Natural killer cell (primary cell): Measurements from ENCODE around the gene TMEM87B. TPM values are rescaled to one million over a fixed set of nuclear protein-coding genes. Genes with fewer than 3 reads are reported as not detected.

Source experiments
- ATAC-seq, 3 donors: fragments of 150-1000 bp in 2 of 3; fragments of 200-7000 bp in 1 of 3; cut with Tn5 transposase; 1 replicate in 1 of 3; 2 replicates in 2 of 3; pipeline ENCODE4 v1.10.0; 2021; ENCODE audit warnings: mild to moderate bottlenecking in 2 of 3, moderate library complexity in 2 of 3
- DNase-seq, 2 donors: peaks; one replicate each; pipeline versions ENCODE4 v3.0.0 to v3.0.0-alpha.2; 2013 to 2021; ENCODE audit warnings: mixed read lengths in 1 of 2
- H3K27ac ChIP-seq: one replicate; pipeline ENCODE4 v1.5.1; 2013; ENCODE audit warnings: mild to moderate bottlenecking, low read length
- H3K27me3 ChIP-seq: one replicate; pipeline ENCODE4 v1.6.1; 2013; ENCODE audit warnings: low read length; ENCODE audit not compliant: control insufficient read depth, insufficient read depth
- H3K36me3 ChIP-seq: one replicate; pipeline ENCODE4 v1.6.1; 2013; ENCODE audit warnings: low read length; ENCODE audit not compliant: control insufficient read depth, insufficient read depth
- H3K4me1 ChIP-seq: one replicate; pipeline ENCODE4 v1.6.1; 2013; ENCODE audit warnings: low read length; ENCODE audit not compliant: control insufficient read depth, insufficient read depth
- H3K4me3 ChIP-seq: one replicate; pipeline ENCODE4 v1.5.1; 2013; ENCODE audit warnings: low read length
- H3K9me3 ChIP-seq: one replicate; pipeline ENCODE4 v1.6.1; 2013; ENCODE audit warnings: low read length; ENCODE audit not compliant: control insufficient read depth, insufficient read depth
- H3K27ac Mint-ChIP-seq, 2 donors: one replicate each; pipeline ENCODE4 v1.8.0; 2022; ENCODE audit warnings: mild to moderate bottlenecking in 2 of 2, mixed read lengths in 2 of 2, moderate library complexity in 1 of 2
- H3K27me3 Mint-ChIP-seq, 2 donors: one replicate each; pipeline ENCODE4 v1.8.0; 2022; ENCODE audit warnings: low read depth in 2 of 2, mixed read lengths in 2 of 2
- H3K36me3 Mint-ChIP-seq: one replicate; pipeline ENCODE4 v1.8.0; 2022; ENCODE audit warnings: mixed read lengths
- H3K4me1 Mint-ChIP-seq, 2 donors: one replicate each; pipeline ENCODE4 v1.8.0; 2022; ENCODE audit warnings: mixed read lengths in 2 of 2
- H3K4me3 Mint-ChIP-seq: one replicate; pipeline ENCODE4 v1.8.0; 2022; ENCODE audit warnings: mild to moderate bottlenecking, moderate library complexity, mixed read lengths
- H3K9me3 Mint-ChIP-seq, 2 donors: one replicate each; pipeline ENCODE4 v1.8.0; 2022; ENCODE audit warnings: mixed read lengths in 2 of 2
- WGBS: methylation state at CpG from one replicate; pipeline ENCODE4 v1.1.7; 2013; ENCODE audit warnings: missing lambda C conversion rate; ENCODE audit not compliant: insufficient coverage; 5-methylcytosine and 5-hydroxymethylcytosine counted together
- intact Hi-C: fragments of 100-400 bp; cut with micrococcal nuclease; formaldehyde crosslinking; loops from one replicate; pipeline ENCODE4 v1.14.2; 2022
- total RNA-seq, 4 donors: library from RNA; stranded (reverse); fragments of 120-200 nt in 1 of 4; gene quantifications; one replicate each; pipeline versions ENCODE4 v1.2.3 to v1.2.4, GENCODE V29; 2013 to 2022
- TF ChIP-seq, protein P1 (sequence below): fragments of 200-600 bp; IDR thresholded peaks from one replicate; pipeline ENCODE4 v1.8.0; 2022; ENCODE audit warnings: antibody characterized with exemption

The TMEM87B gene
- total RNA-seq, 3 donors from 2014 or later (not counting 1 experiment from before 2014, with no cell fraction given): 9.6 to 15.7 (median 13.6) TPM

DNA sequence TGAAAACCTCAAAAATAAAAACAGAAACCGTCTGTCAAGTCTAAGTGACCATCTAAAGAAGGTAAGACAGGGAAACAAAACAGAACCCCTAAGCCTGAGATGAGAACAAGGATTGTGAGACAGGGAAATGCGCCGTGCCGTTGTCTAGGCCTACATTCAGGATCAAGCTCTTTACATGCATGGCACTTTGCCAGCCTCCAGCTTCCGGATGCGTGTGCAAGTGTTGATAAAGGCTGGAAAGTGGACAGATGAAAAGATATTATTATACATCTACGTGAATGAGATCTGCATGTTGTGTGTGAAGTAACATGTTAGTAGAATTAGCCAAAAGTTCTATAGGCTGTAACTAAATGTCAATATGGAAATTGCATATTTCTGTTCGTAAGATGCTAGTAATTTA is 28.6 kb upstream of the TMEM87B start:
- Histone ChIP-seq H3K4me3 (no peak overlapping the region), H3K4me1 (no peaks in the 10 kb centered on the region), H3K9me3 (no peaks in the 10 kb centered on the region), H3K36me3 (no peaks in the 10 kb centered on the region), H3K27me3 (no peaks in the 10 kb centered on the region), H3K27ac (no peak overlapping the region)
- TF ChIP-seq, protein P1, sequence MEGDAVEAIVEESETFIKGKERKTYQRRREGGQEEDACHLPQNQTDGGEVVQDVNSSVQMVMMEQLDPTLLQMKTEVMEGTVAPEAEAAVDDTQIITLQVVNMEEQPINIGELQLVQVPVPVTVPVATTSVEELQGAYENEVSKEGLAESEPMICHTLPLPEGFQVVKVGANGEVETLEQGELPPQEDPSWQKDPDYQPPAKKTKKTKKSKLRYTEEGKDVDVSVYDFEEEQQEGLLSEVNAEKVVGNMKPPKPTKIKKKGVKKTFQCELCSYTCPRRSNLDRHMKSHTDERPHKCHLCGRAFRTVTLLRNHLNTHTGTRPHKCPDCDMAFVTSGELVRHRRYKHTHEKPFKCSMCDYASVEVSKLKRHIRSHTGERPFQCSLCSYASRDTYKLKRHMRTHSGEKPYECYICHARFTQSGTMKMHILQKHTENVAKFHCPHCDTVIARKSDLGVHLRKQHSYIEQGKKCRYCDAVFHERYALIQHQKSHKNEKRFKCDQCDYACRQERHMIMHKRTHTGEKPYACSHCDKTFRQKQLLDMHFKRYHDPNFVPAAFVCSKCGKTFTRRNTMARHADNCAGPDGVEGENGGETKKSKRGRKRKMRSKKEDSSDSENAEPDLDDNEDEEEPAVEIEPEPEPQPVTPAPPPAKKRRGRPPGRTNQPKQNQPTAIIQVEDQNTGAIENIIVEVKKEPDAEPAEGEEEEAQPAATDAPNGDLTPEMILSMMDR: no peak
- ATAC-seq (no peak), DNase-seq (no peak)
- H3K36me3 Mint-ChIP-seq: no peaks in the 10 kb centered on the region
- peaks cover under 1 to 4% of the 10 kb centered on the region in 2 donors for H3K27me3 Mint-ChIP-seq
- H3K9me3 Mint-ChIP-seq: no peaks in the 10 kb centered on the region
- H3K4me1 Mint-ChIP-seq: peaks cover 0 to 8% of the 10 kb centered on the region in 2 donors
- intact Hi-C loops: no loop called here
- H3K27ac Mint-ChIP-seq: no peak overlapping the region
- WGBS: 87% methylated on average over 8 of the region's 8 CpGs
- H3K4me3 Mint-ChIP-seq: no peak overlapping the region

DNA sequence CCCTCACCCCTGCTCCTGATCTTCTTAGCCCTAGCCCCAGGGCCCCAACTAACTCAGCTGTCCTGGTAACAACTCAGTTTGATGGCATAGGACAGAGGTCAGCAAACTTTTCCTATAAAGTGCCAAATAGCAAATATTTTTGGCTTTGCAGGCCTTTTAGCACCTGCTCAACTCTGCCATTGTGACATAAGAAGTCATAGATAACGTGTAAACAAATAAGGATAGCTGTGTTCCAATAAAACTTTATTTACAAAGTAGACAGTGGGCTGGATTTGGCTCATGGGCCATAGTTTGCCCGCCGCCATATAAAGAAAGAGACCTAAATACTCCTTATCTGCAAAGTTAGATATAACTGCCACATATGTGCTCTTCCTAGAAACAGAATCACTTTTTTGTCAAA is 27.3 kb upstream of the TMEM87B start:
- WGBS: 97% methylated on average over 3 of the region's 3 CpGs
- Mint-ChIP-seq H3K27me3 (peaks cover 9% of the 10 kb centered on the region in 2 donors), H3K9me3 (no peaks in the 10 kb centered on the region), H3K36me3 (no peaks in the 10 kb centered on the region), H3K4me1 (peaks cover 6 to 13% of the 10 kb centered on the region in 2 donors), H3K27ac (no peak overlapping the region), H3K4me3 (no peak overlapping the region)
- Histone ChIP-seq H3K9me3 (no peaks in the 10 kb centered on the region), H3K36me3 (no peaks in the 10 kb centered on the region), H3K27ac (no peak overlapping the region), H3K4me1 (peaks cover under 1% of the 10 kb centered on the region), H3K4me3 (no peak overlapping the region), H3K27me3 (no peaks in the 10 kb centered on the region)
- TF ChIP-seq, protein P1: no peak
- DNase-seq: no peak
- intact Hi-C loops: no loop called here
- no peak for ATAC-seq

DNA sequence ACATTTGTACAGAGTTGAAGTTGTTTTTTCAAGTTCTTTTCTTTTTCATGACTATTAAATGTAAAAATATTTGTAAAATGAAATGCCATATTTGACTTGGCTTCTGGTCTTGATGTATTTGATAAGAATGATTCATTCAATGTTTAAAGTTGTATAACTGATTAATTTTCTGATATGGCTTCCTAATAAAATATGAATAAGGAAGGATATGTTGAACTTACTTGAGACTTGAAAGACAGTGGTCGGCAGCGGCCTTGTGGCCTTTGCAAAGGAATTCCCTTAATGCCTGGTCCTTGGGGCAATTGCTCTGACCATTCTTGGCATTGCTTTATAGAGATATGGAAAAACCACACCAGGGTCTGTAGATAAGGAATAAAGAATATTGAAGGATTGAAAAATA is 25.9 kb upstream of the TMEM87B start:
- Histone ChIP-seq H3K4me3 (no peak overlapping the region), H3K4me1 (peaks cover 3% of the 10 kb centered on the region), H3K36me3 (no peaks in the 10 kb centered on the region), H3K27me3 (no peaks in the 10 kb centered on the region), H3K27ac (no peak overlapping the region), H3K9me3 (no peaks in the 10 kb centered on the region)
- Mint-ChIP-seq H3K27me3 (peaks cover 9% of the 10 kb centered on the region in 2 donors), H3K27ac (no peak overlapping the region), H3K36me3 (no peaks in the 10 kb centered on the region), H3K4me3 (no peak overlapping the region), H3K9me3 (no peaks in the 10 kb centered on the region), H3K4me1 (peaks cover 6 to 8% of the 10 kb centered on the region in 2 donors)
- intact Hi-C loops: no loop called here
- WGBS: 92% methylated on average over 2 of the region's 2 CpGs
- no peak for ATAC-seq
- TF ChIP-seq, protein P1: no peak
- no peak for DNase-seq
